ENCODE data around the gene PROK1. TPM values are rescaled to one million over a fixed set of nuclear protein-coding genes. Genes with fewer than 3 reads are reported as not detected.
"Not testable (repeated sequence)": the region's sequence is repeated elsewhere in the genome, so short reads cannot be mapped to it uniquely, and the experiment has no call there.

PROK1 gene
- polyA plus RNA-seq, 1 of the 3 experiments (the other 2 are of a cell fraction) = not detected

GRCh38 chr1:110434946-110435345, 16.0 kb upstream of the PROK1 start (continued):
- TF ChIP-seq GATA2 (CRISPR knock-in tag; IDR thresholded peaks at IDR 0.05) = no peak
- no peak for TF ChIP-seq USF1 (IDR thresholded peaks at IDR 0.05; ENCODE audit: borderline replicate concordance, low read depth)
- no peak for TF ChIP-seq MAX (IDR thresholded peaks at IDR 0.05; ENCODE audit: low read depth)

- Histone ChIP-seq H3K27me3 (ENCODE audit: insufficient read depth) (peaks cover 31% of the 10 kb centered on the region; the same call in 1 of the 2 replicates), H2AFZ (ENCODE audit: low read depth) (no peak overlapping the region), H3K9me3 (no peaks in the 10 kb centered on the region), H3K27ac (ENCODE audit: low read depth in 2 of 2, low read length in 1 of 2) (no peak overlapping the region), H3K79me2 (ENCODE audit: insufficient read depth) (no peaks in the 10 kb centered on the region), H3K4me2 (no peak overlapping the region), H3K4me1 (ENCODE audit: control insufficient read depth in 1 of 2, insufficient read depth in 2 of 2, low read depth in 1 of 2, low read length in 1 of 2) (no peaks in the 10 kb centered on the region; a peak in 1 of 4 replicates), H3K4me3 (ENCODE audit: low read depth in 2 of 2, low read length in 1 of 2) (no peak overlapping the region), H3F3A (replicated peaks; ENCODE audit: insufficient read depth) (no peaks in the 10 kb centered on the region), H3K36me3 (replicated peaks in 1 of 2; ENCODE audit: control insufficient read depth in 1 of 2, insufficient read depth in 2 of 2, low read length in 1 of 2) (no peaks in the 10 kb centered on the region), H4K20me1 (ENCODE audit: insufficient read depth) (no peaks in the 10 kb centered on the region), H3K9me2 (no peaks in the 10 kb centered on the region), H3K9ac (no peak overlapping the region)
- CTCF ChIA-PET = interaction anchor here (0.9 to 4.0 kb wide), 6 partner anchors 18 to 229 kb away, joined by 3 to 23 read pairs (median 12); no protein-coding TSS in a partner anchor
- WGBS (ENCODE audit: low lambda C conversion rate) = 69% methylated on average over 7 of the region's 7 CpGs
- POLR2A ChIA-PET = interaction anchor here (0.9 kb wide), 1 partner anchor 8 kb away, joined by 4 read pairs; no protein-coding TSS in a partner anchor
- DNase-seq = no peak
- TF ChIP-seq NFIC (IDR thresholded peaks at IDR 0.05; ENCODE audit: borderline replicate concordance) = no peak
- no peak for TF ChIP-seq TAF1 (IDR thresholded peaks at IDR 0.05; ENCODE audit: borderline replicate concordance, low read depth, low read length)
- no peak for TF ChIP-seq RAD21 (IDR thresholded peaks at IDR 0.05; ENCODE audit: low read length)
- TF ChIP-seq JUND (IDR thresholded peaks at IDR 0.05) = no peak
- no peak for TF ChIP-seq EZH2phosphoT487 (IDR thresholded peaks at IDR 0.05; ENCODE audit: borderline replicate concordance, low read depth)
- no peak for TF ChIP-seq GABPA (IDR thresholded peaks at IDR 0.05; ENCODE audit: low read depth)
- no peak for TF ChIP-seq USF1 (IDR thresholded peaks at IDR 0.05; ENCODE audit: borderline replicate concordance, low read depth)
- no peak for TF ChIP-seq TCF12 (IDR thresholded peaks at IDR 0.05)
- no peak for TF ChIP-seq ZBTB33 (IDR thresholded peaks at IDR 0.05; ENCODE audit: borderline replicate concordance, low read depth)
- TF ChIP-seq MEF2A (IDR thresholded peaks at IDR 0.05; ENCODE audit: borderline replicate concordance, low read depth) = no peak
- TF ChIP-seq CTCF (IDR thresholded peaks at IDR 0.05) = no peak
- TF ChIP-seq FOXM1 (IDR thresholded peaks at IDR 0.05; ENCODE audit: low read depth) = no peak
- TF ChIP-seq SIN3A (IDR thresholded peaks at IDR 0.05; ENCODE audit: borderline replicate concordance, low read depth, low read length) = no peak
- no peak for TF ChIP-seq TEAD4 (IDR thresholded peaks at IDR 0.05; ENCODE audit: borderline replicate concordance, insufficient read depth)
- no peak for TF ChIP-seq POLR2AphosphoS5 (IDR thresholded peaks at IDR 0.05; ENCODE audit: low read depth, low read length)
- no peak for TF ChIP-seq SMC3 (IDR thresholded peaks at IDR 0.05; ENCODE audit: low read depth, low read length)
Measured at GRCh38 chr1:110436635-110437034, 14.3 kb upstream of the PROK1 start.

- POLR2A ChIA-PET = interaction anchor here (0.8 to 0.9 kb wide), 2 partner anchors 9 to 66 kb away, joined by 3 to 4 read pairs; no protein-coding TSS in a partner anchor
- WGBS (ENCODE audit: low lambda C conversion rate) = 34% methylated on average over 9 of the region's 9 CpGs
- CTCF ChIA-PET = interaction anchor here (0.9 to 4.0 kb wide), 10 partner anchors 14 to 235 kb away, joined by 3 to 23 read pairs (median 6); no protein-coding TSS in a partner anchor
- H3K79me2 ChIP-seq (ENCODE audit: insufficient read depth); DNase-seq; H3K4me1 ChIP-seq (ENCODE audit: control insufficient read depth in 1 of 2, insufficient read depth in 2 of 2, low read depth in 1 of 2, low read length in 1 of 2); H3K36me3 ChIP-seq (replicated peaks in 1 of 2; ENCODE audit: control insufficient read depth in 1 of 2, insufficient read depth in 2 of 2, low read length in 1 of 2); H3K27ac ChIP-seq (ENCODE audit: low read depth in 2 of 2, low read length in 1 of 2); H3F3A ChIP-seq (replicated peaks; ENCODE audit: insufficient read depth); H2AFZ ChIP-seq (ENCODE audit: low read depth); H4K20me1 ChIP-seq (ENCODE audit: insufficient read depth); H3K4me3 ChIP-seq (ENCODE audit: low read depth in 2 of 2, low read length in 1 of 2); H3K9me2 ChIP-seq; H3K9ac ChIP-seq; H3K4me2 ChIP-seq; H3K9me3 ChIP-seq: not testable (repeated sequence)
- H3K27me3 ChIP-seq (ENCODE audit: insufficient read depth) = peaks cover 38% of the 10 kb centered on the region; the same call in 1 of the 2 replicates
Measured at GRCh38 chr1:110437645-110438299, 13.2 kb upstream of the PROK1 start.
